Osteoblast (primary cell): ENCODE results near the gene PCDHA5. TPM values are rescaled to one million over a fixed set of nuclear protein-coding genes. Genes with fewer than 3 reads are reported as not detected.
"Not testable (repeated sequence)": the region's sequence is repeated elsewhere in the genome, so short reads cannot be mapped to it uniquely, and the experiment has no call there.

Experiments
- DNase-seq: peaks from one replicate; pipeline ENCODE4 v3.0.0; 2011; ENCODE audit warnings: low spot score, mixed read lengths; ENCODE audit not compliant: insufficient read length; ENCODE audit errors: missing footprints
- H2AFZ ChIP-seq: 2 replicates; pipeline ENCODE4 v1.6.0; 2011; ENCODE audit warnings: mild to moderate bottlenecking, low read length
- H3K27ac ChIP-seq: 2 replicates; pipeline ENCODE4 v1.5.1; 2011; ENCODE audit warnings: mild to moderate bottlenecking, low read depth, low read length, moderate library complexity
- H3K27me3 ChIP-seq: 2 replicates; pipeline ENCODE4 v1.6.0; 2012; ENCODE audit warnings: mild to moderate bottlenecking, control low read depth, inconsistent platforms, low read length, moderate library complexity; ENCODE audit not compliant: insufficient read depth
- H3K36me3 ChIP-seq: 2 replicates; pipeline ENCODE4 v1.5.1; 2011; ENCODE audit warnings: mild to moderate bottlenecking, low read length, control low read depth, moderate library complexity; ENCODE audit not compliant: insufficient read depth
- H3K4me1 ChIP-seq: 2 replicates; pipeline ENCODE4 v1.5.1; 2011; ENCODE audit warnings: mild to moderate bottlenecking, low read length, control low read depth, moderate library complexity; ENCODE audit not compliant: insufficient read depth
- H3K4me2 ChIP-seq: 2 replicates; pipeline ENCODE4 v1.6.0; 2011; ENCODE audit warnings: mild to moderate bottlenecking, low read length; ENCODE audit not compliant: insufficient read depth
- H3K4me3 ChIP-seq: fragments of 200-600 bp; sonication (generic); 3 replicates; pipeline ENCODE4 v1.5.1; 2012; ENCODE audit warnings: mild to moderate bottlenecking, low read length, inconsistent platforms; ENCODE audit not compliant: insufficient read depth
- H3K79me2 ChIP-seq: 2 replicates; pipeline ENCODE4 v1.6.0; 2012; ENCODE audit warnings: mild to moderate bottlenecking, low read length, control low read depth, inconsistent platforms; ENCODE audit not compliant: insufficient read depth
- H3K9me3 ChIP-seq: 2 replicates; pipeline ENCODE4 v1.5.1; 2011; ENCODE audit warnings: low read depth, low read length, control low read depth
- H4K20me1 ChIP-seq: 2 replicates; pipeline ENCODE4 v1.6.0; 2012; ENCODE audit warnings: mild to moderate bottlenecking, low read length, control low read depth; ENCODE audit not compliant: insufficient read depth
- total RNA-seq: library from RNA; depleted of rRNA; stranded (reverse); fragments of >200 nt; gene quantifications from 2 replicates; pipeline ENCODE4 v1.2.3, GENCODE V29; 2012
- TF ChIP-seq, protein P1 (sequence below): IDR thresholded peaks from 2 replicates; pipeline ENCODE4 v1.5.1; 2011; ENCODE audit warnings: mild to moderate bottlenecking, low read depth, low read length, moderate library complexity; ENCODE audit errors: extremely low read depth

The PCDHA5 gene
- total RNA-seq, 1 donor = under 0.01 TPM

- Histone ChIP-seq H3K9me3 (no peaks in the 10 kb centered on the region), H3K27ac (no peak overlapping the region), H3K79me2 (no peaks in the 10 kb centered on the region), H3K4me2 (no peak overlapping the region), H3K27me3 (no peaks in the 10 kb centered on the region), H2AFZ (no peak overlapping the region), H3K36me3 (no peaks in the 10 kb centered on the region), H3K4me3 (no peak overlapping the region), H3K4me1 (no peaks in the 10 kb centered on the region), H4K20me1 (no peaks in the 10 kb centered on the region)
- TF ChIP-seq, protein P1, sequence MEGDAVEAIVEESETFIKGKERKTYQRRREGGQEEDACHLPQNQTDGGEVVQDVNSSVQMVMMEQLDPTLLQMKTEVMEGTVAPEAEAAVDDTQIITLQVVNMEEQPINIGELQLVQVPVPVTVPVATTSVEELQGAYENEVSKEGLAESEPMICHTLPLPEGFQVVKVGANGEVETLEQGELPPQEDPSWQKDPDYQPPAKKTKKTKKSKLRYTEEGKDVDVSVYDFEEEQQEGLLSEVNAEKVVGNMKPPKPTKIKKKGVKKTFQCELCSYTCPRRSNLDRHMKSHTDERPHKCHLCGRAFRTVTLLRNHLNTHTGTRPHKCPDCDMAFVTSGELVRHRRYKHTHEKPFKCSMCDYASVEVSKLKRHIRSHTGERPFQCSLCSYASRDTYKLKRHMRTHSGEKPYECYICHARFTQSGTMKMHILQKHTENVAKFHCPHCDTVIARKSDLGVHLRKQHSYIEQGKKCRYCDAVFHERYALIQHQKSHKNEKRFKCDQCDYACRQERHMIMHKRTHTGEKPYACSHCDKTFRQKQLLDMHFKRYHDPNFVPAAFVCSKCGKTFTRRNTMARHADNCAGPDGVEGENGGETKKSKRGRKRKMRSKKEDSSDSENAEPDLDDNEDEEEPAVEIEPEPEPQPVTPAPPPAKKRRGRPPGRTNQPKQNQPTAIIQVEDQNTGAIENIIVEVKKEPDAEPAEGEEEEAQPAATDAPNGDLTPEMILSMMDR = no peak
- no peak for DNase-seq
These were observed 24.7 kb upstream of the PCDHA5 start for GRCh38 chr5:140796718-140797095.

GRCh38 chr5:140800816-140801493 is 20.5 kb upstream of the PCDHA5 start, which contains the start of gene PCDHA3:
Gene PCDHA3 (plus strand): TSS chr5:140801057.
- Histone ChIP-seq H3K9me3 (no peaks in the 10 kb centered on the region), H2AFZ (peak within 1 kb of the TSS; percentile 59), H3K4me3 (peak within 1 kb of the TSS; percentile 62), H3K27me3 (no peaks in the 10 kb centered on the region), H3K79me2 (no peaks in the 10 kb centered on the region), H3K36me3 (no peaks in the 10 kb centered on the region), H3K4me2 (peak within 1 kb of the TSS; percentile 71), H3K27ac (no peak within 1 kb of the TSS), H4K20me1 (no peaks in the 10 kb centered on the region), H3K4me1 (no peaks in the 10 kb centered on the region)
- TF ChIP-seq, protein P1 = peak; percentile 43
- peak; percentile 73 for DNase-seq

DNA sequence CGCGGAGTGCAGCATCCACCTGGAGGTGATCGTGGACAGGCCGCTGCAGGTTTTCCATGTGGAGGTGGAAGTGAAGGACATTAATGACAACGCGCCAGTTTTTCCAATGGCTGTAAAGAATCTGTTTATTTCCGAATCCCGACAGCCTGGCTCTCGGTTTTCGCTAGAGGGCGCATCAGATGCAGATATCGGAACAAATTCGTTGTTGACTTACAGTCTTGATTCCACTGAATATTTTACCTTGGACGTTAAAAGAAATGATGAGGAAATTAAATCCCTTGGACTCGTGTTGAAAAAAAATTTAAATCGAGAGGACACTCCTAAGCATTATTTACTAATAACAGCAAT is 19.9 kb upstream of the PCDHA5 start:
- Histone ChIP-seq H2AFZ (peak overlapping the region; percentile 59), H3K79me2 (no peaks in the 10 kb centered on the region), H3K4me1 (no peaks in the 10 kb centered on the region), H4K20me1 (no peaks in the 10 kb centered on the region), H3K27me3 (no peaks in the 10 kb centered on the region), H3K4me2 (peak overlapping the region; percentile 71), H3K36me3 (no peaks in the 10 kb centered on the region), H3K27ac (no peak overlapping the region), H3K9me3 (no peaks in the 10 kb centered on the region), H3K4me3 (peak overlapping the region; percentile 62)
- DNase-seq = no peak
- TF ChIP-seq, protein P1 = peak; percentile 35

GRCh38 chr5:140802381-140802780 is 19.0 kb upstream of the PCDHA5 start:
- H3K9me3 ChIP-seq, H3K4me1 ChIP-seq, H2AFZ ChIP-seq, H3K27ac ChIP-seq, H3K4me2 ChIP-seq, H3K79me2 ChIP-seq, H4K20me1 ChIP-seq, H3K27me3 ChIP-seq, DNase-seq, H3K36me3 ChIP-seq, H3K4me3 ChIP-seq: not testable (repeated sequence)
